GM12874 (cell line): ENCODE data around the gene LPGAT1.

Experiments used
- TF ChIP-seq, protein P1 (sequence below): IDR thresholded peaks from 2 replicates; pipeline ENCODE4 v1.5.1; 2011; ENCODE audit warnings: low read depth, mild to moderate bottlenecking, control low read depth, low read length, moderate library complexity; ENCODE audit not compliant: insufficient read depth

LPGAT1 gene

DNA sequence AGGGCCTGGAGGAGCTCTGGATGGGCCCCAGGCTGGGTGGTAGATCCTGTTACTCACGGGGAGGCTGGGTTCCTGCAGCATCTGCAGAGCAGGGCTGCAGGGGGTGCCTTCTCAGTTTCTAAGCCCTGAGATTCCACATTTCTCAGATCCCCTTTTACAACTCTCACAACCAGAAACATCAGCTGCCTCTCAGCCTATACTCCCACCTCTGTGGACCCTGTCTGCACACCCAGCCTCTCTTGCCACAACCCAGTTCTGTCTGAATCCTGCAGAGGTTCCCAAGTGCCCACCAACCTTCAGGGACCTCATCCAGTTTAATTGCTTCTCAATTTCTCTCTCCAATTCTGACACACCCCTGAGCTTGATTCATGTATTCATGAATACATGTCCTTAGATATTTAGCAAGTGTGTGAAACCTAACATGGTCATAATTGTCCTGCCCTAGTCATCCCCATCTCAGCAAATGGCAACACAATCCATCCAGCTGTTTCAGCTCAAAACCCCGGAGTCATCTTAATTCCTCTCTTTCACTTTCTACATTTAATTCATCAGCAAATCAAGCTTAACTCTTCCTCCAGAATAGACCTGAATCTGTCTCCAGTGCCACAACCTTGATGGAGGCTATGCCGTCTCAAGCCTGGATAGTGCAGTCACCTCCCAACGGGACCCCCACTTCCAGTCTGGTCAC, 98.1 kb downstream of the LPGAT1 start:
- TF ChIP-seq, protein P1, sequence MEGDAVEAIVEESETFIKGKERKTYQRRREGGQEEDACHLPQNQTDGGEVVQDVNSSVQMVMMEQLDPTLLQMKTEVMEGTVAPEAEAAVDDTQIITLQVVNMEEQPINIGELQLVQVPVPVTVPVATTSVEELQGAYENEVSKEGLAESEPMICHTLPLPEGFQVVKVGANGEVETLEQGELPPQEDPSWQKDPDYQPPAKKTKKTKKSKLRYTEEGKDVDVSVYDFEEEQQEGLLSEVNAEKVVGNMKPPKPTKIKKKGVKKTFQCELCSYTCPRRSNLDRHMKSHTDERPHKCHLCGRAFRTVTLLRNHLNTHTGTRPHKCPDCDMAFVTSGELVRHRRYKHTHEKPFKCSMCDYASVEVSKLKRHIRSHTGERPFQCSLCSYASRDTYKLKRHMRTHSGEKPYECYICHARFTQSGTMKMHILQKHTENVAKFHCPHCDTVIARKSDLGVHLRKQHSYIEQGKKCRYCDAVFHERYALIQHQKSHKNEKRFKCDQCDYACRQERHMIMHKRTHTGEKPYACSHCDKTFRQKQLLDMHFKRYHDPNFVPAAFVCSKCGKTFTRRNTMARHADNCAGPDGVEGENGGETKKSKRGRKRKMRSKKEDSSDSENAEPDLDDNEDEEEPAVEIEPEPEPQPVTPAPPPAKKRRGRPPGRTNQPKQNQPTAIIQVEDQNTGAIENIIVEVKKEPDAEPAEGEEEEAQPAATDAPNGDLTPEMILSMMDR = no peak

DNA sequence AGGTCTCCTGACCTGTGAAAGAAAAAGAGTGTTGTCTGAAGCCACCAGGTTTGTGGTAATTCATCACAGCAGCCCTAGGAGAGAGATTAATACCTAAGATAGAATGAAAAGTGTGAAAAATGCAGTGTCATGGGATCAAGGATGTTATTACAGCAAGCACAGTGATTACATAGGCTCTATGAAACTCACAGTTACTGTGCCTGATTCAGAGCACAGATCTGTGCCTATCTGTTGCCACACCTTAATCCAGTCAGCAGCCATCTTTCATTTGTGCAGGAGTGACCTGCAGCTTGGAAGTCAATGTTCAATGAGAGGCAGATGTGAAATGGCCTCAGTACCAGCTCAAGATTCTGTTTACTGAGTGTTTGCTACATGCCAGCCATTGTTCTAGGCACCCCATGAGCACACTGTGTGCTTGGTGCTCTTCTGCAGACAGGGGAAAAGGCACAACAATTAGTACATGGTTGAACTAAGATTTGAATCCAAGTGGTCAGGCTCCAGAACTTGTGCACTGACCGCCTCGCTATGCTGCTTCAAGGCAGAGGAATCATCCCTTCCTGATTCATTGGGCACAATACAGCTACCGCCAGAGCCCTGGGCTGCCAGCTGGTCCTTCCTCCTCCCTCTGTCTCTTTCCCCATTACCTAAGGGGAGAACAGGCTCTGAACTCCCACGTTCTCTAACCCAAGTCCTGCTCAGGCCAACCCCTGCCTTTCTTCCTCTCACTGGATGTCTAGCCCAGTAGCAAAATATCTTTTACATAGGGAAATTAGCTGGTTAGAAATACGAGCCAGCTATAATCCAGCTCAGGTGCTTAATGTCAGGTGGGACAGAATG, 98.9 kb downstream of the LPGAT1 start:
- TF ChIP-seq, protein P1 = no peak

DNA sequence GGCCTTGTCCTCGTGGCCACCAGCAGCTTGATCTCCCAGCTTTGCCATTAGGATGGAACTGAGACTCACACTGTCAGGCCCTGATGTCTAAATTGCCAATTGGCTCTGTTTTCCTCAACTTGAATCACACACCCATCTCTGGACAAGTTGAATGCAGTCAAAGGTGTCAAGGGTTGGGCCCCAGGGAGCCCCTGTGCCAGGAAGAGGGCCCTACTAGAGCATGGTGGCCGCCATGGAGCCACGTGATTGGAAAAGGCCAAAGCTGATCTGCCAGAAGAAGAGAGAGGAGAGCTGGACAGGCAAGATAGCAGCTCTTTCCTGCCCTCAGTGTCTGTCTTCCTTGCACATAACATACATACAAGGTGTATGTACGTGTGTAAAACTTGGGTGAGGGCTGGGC, 100.2 kb downstream of the LPGAT1 start:
- TF ChIP-seq, protein P1 = no peak

DNA sequence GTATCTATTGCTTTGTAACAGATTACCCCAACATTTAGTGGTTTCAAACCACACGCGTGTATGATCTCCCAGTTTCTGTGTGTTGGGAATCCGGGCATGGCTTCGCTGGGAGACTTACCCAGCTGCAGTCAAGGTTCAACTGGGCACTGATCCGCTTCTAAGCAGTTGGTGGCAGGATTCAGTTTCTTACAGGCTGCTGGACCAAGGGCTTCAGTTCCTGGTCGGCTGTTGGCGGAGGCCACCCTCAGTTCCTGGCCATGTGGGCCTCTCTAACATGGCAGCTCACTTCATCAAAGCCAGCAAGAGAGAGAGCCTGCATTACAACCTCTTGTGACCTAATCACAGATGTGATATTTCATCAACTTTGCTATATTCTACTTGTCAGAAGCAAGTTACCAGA, 101.3 kb downstream of the LPGAT1 start:
- TF ChIP-seq, protein P1 = no peak

DNA sequence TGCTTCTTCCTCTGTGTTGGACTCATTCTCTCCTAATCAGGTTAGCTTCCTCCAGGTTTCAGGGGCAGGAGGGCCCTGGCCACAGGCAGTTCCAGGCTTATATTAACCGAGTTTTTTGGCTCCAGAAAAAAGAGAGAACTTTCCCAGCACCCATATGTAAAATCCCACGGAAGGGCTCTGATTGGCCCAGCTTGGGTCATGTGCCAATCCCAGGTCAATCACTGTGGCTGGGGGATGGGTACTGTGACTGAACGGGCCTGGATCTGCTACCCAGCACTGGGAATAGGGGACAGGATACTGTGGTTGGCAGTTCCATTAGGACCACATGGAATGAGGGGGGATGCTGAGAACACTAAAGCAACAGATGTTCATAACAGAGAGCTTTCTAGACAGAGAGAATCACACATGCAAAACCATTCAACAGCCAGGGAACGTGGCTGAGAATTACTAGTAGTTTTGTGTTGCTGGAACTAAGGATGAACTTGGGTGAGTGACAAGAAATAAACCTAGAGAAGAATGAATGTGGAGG, 104.0 kb downstream of the LPGAT1 start:
- TF ChIP-seq, protein P1 = no peak

DNA sequence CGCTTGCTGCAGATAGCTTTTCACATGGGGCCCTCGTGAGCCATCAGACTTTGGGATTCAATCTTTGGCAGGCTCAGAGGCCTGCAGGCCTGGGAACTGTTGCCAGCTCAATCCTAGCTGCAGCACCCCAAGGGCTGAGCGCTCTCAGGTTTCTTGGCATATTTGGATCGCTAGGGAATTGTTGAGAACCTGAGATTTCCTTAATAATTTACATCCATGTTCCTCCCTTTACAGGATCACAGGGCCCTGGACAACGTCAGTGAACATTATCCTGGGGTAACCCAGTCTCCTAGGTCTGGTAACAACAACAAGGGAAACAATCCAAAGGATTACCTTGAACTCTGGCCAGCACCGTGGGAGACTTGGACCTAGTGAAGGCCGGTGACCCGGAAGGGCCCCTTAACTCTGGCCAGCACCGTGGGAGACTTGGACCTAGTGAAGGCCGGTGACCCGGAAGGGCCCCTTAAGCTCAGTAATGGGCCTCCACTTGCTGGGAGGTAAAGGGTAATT, 105.8 kb downstream of the LPGAT1 start:
- TF ChIP-seq, protein P1 = no peak

DNA sequence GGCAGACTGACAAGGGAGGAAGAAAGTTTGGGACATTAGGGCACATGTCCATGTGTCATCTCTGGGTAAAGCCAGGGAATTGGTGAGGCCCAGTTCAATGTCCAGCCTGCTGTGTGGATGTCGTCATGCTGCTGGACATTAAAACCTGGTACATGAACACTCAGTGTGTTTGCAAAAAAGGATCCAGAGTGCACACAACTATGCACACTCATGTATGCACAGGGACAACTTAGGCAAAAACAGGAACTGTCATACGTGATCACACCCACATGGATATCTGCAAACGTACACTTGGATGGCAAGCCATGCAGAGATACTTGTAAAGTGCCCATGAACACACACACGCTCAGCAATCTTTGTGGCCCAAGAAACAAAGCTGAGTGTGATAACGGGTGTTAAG, 107.3 kb downstream of the LPGAT1 start:
- TF ChIP-seq, protein P1 = no peak
